ENCODE measurements around the gene PTGFR.

Gene PTGFR

GRCh38 chr1:78522136-78522535, 31.4 kb downstream of the PTGFR start:
- no peak for DNase-seq

GRCh38 chr1:78526496-78526895, 35.7 kb downstream of the PTGFR start:
- no peak for DNase-seq

GRCh38 chr1:78527706-78528105, 36.9 kb downstream of the PTGFR start:
- DNase-seq: no peak

GRCh38 chr1:78533527-78533926, 42.8 kb downstream of the PTGFR start:
- DNase-seq: no peak

GRCh38 chr1:78535286-78535685, 44.5 kb downstream of the PTGFR start:
- DNase-seq: no peak

GRCh38 chr1:78536427-78536826, 45.7 kb downstream of the PTGFR start:
- no peak for DNase-seq

GRCh38 chr1:78540048-78540447, 49.3 kb downstream of the PTGFR start:
- no peak for DNase-seq

GRCh38 chr1:78541479-78541878, 50.7 kb downstream of the PTGFR start:
- no peak for DNase-seq

GRCh38 chr1:78543941-78544643, 53.3 kb downstream of the PTGFR start:
- DNase-seq: no peak

GRCh38 chr1:78547081-78547480, 56.3 kb downstream of the PTGFR start:
- no peak for DNase-seq

- DNase-seq: no peak
Observed at GRCh38 chr1:78549331-78549730, 58.6 kb downstream of the PTGFR start.

GRCh38 chr1:78549891-78550290, 59.1 kb downstream of the PTGFR start:
- no peak for DNase-seq

GRCh38 chr1:78553859-78554258, 63.1 kb downstream of the PTGFR start:
- no peak for DNase-seq

- no peak for DNase-seq
Observed at GRCh38 chr1:78554840-78555239, 64.1 kb downstream of the PTGFR start.

GRCh38 chr1:78559680-78560079, 68.9 kb downstream of the PTGFR start:
- no peak for DNase-seq

GRCh38 chr1:78560811-78561210, 70.0 kb downstream of the PTGFR start:
- DNase-seq: no peak

- DNase-seq: no peak
Observed at GRCh38 chr1:78561856-78562255, 71.1 kb downstream of the PTGFR start.

- DNase-seq: no peak
Observed at GRCh38 chr1:78565393-78565792, 74.6 kb downstream of the PTGFR start.

- DNase-seq: no peak
Observed at GRCh38 chr1:78570539-78570938, 79.8 kb downstream of the PTGFR start.

GRCh38 chr1:78577257-78578100, 86.7 kb downstream of the PTGFR start:
- DNase-seq: no peak

- no peak for DNase-seq
Observed at GRCh38 chr1:78586572-78586971, 95.8 kb downstream of the PTGFR start.

- no peak for DNase-seq
Observed at GRCh38 chr1:78587211-78587610, 96.4 kb downstream of the PTGFR start.

All from eye (tissue), 1 donor.